Measurements from ENCODE around the gene EPAS1. TPM values are rescaled to one million over a fixed set of nuclear protein-coding genes. Genes with fewer than 3 reads are reported as not detected.

The EPAS1 gene
- total and polyA plus RNA-seq, 9 of the 15 experiments (the other 6 are each of a cell fraction or from before 2014, with no cell fraction given): 0.25 to 11.2 (median 4.1) TPM

- TF ChIP-seq TRIM24 (IDR thresholded peaks at IDR 0.05) (no peak; a peak in 1 of 4 replicates), UBTF (IDR thresholded peaks at IDR 0.05; ENCODE audit: borderline replicate concordance in 1 of 2, low read depth in 2 of 2, low read length in 2 of 2) (peak; percentile 85 to 91; a peak in 3 of 4 replicates), ZZZ3 (IDR thresholded peaks at IDR 0.05) (no peak), THRB (CRISPR knock-in tag; conservative IDR thresholded peaks at IDR 0.05) (no peak), HDAC6 (IDR thresholded peaks at IDR 0.05; ENCODE audit: low read depth, low read length) (no peak), SIX5 (IDR thresholded peaks at IDR 0.05; ENCODE audit: borderline replicate concordance in 1 of 2, insufficient read depth in 1 of 2, low read depth in 1 of 2, low read length in 2 of 2) (no peak), SOX6 (IDR thresholded peaks at IDR 0.05) (peak; percentile 46; the same call in 1 of the 2 replicates), SMAD2 (IDR thresholded peaks at IDR 0.05; ENCODE audit: low read depth, low read length) (no peak), ZNF717 (CRISPR knock-in tag; IDR thresholded peaks at IDR 0.05) (no peak), ZNF507 (tag; conservative IDR thresholded peaks at IDR 0.05) (no peak), ELK1 (CRISPR knock-in tag; IDR thresholded peaks at IDR 0.05) (no peak), ZBTB2 (IDR thresholded peaks at IDR 0.05) (no peak), NCOA4 (IDR thresholded peaks at IDR 0.05; ENCODE audit: partially characterized antibody) (no peak), NR3C1 (CRISPR knock-in tag; IDR thresholded peaks at IDR 0.05) (no peak), ZBTB43 (CRISPR knock-in tag; IDR thresholded peaks at IDR 0.05) (no peak), FOXJ3 (CRISPR knock-in tag; IDR thresholded peaks at IDR 0.05) (no peak), SNRNP70 (optimal IDR thresholded peaks at IDR 0.05; ENCODE audit: low read depth, low read length) (no peak), ZNF239 (CRISPR knock-in tag; IDR thresholded peaks at IDR 0.05) (no peak), ZFX (CRISPR knock-in tag; IDR thresholded peaks at IDR 0.05) (no peak), SRSF9 (IDR thresholded peaks at IDR 0.05; ENCODE audit: borderline replicate concordance, low read depth, low read length) (no peak), PPARD (CRISPR knock-in tag; IDR thresholded peaks at IDR 0.05) (no peak), ZNF121 (CRISPR knock-in tag; conservative IDR thresholded peaks at IDR 0.05) (no peak), ZNF707 (CRISPR knock-in tag; conservative IDR thresholded peaks at IDR 0.05) (no peak)
Observed at GRCh38 chr2:46428911-46429436, 131.8 kb downstream of the EPAS1 start (continued).
